VCaP (cell line): ENCODE results near the gene PHTF2.

Experiments
- H3K27ac ChIP-seq: fragments of 450-650 bp; 2 replicates; pipeline ENCODE4 v1.5.1; 2017
- CTCF ChIP-seq: fragments of 450-650 bp; conservative IDR thresholded peaks from 2 replicates; pipeline ENCODE4 v1.5.1; 2017; ENCODE audit warnings: mild to moderate bottlenecking, moderate library complexity

PHTF2 gene

GRCh38 chr7:77796109-77796508 is 2.5 kb upstream of the PHTF2 start:
- H3K27ac ChIP-seq, result peak overlapping the region; percentile 91; the same call in 1 of the 2 replicates
- no peak for TF ChIP-seq CTCF

DNA sequence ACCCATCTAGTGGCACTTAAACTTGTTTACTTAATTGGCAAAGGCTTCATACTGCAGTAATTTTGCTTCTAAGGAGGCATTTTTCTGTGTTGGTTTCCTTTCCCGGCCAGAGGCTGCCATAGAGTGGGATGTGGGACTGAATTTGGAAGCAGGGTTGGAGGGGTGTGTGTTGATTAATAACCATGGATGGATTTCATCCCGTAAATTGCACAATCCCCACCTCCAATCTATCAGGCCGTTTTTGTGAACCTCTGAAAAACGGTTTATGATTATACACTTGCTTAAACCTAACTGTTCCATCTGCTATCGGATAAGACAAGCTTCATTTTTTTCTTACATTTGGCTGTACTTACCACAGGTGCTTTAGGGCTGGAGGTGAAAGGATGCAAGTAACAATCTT is 1.6 kb upstream of the PHTF2 start:
- peak overlapping the region; percentile 91 for H3K27ac ChIP-seq
- TF ChIP-seq CTCF, result no peak

- TF ChIP-seq CTCF, result no peak
Measured at GRCh38 chr7:77797734-77798393, 709 bp upstream of the PHTF2 start.

GRCh38 chr7:77799078-77799964 is 748 bp downstream of the PHTF2 start:
- peak overlapping the region; percentile 91 for H3K27ac ChIP-seq
- peak; percentile 52 for TF ChIP-seq CTCF

More at GRCh38 chr7:77797734-77798393, 709 bp upstream of the PHTF2 start:
- peak overlapping the region; percentile 91 for H3K27ac ChIP-seq

DNA sequence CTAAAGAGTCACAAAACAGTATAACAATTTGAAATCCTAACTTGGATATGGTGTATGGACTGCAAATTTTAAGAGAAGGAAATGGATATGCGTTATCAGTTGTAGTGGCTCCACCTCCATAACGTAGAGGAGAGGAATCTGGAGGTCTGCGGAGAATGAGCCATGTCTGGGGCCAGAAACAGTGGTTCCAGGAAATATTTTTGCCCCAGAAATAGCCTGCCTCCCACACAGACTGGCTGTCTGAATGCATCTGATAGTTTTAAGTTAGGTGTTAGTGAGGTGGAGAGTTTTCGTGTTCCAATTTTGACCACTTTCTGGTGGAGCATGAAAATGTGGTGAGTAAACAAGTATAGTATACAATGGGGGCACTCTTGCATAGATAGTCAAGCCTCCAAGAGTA is 1.6 kb downstream of the PHTF2 start:
- H3K27ac ChIP-seq, result peak overlapping the region; percentile 91
- no peak for TF ChIP-seq CTCF

- TF ChIP-seq CTCF, result no peak
- H3K27ac ChIP-seq, result peak overlapping the region; percentile 91
Measured at GRCh38 chr7:77800730-77801129, 2.2 kb downstream of the PHTF2 start.

GRCh38 chr7:77802557-77803405 is 4.2 kb downstream of the PHTF2 start:
- no peak overlapping the region for H3K27ac ChIP-seq

More at GRCh38 chr7:77802557-77803405, 4.2 kb downstream of the PHTF2 start:
- no peak for TF ChIP-seq CTCF
